HG03025 (cell line): ENCODE results near the gene CAPN10.
A peak's percentile ranks its signal among the peaks of the same experiment; 100 is the strongest.

Experiments
- ATAC-seq: cut with Tn5 transposase; IDR thresholded peaks from one replicate; pipeline ENCODE4 v1.9.1; 2021; ENCODE audit warnings: mild to moderate bottlenecking, moderate library complexity; ENCODE audit not compliant: unreplicated experiment, low FRiP score

CAPN10 gene

DNA sequence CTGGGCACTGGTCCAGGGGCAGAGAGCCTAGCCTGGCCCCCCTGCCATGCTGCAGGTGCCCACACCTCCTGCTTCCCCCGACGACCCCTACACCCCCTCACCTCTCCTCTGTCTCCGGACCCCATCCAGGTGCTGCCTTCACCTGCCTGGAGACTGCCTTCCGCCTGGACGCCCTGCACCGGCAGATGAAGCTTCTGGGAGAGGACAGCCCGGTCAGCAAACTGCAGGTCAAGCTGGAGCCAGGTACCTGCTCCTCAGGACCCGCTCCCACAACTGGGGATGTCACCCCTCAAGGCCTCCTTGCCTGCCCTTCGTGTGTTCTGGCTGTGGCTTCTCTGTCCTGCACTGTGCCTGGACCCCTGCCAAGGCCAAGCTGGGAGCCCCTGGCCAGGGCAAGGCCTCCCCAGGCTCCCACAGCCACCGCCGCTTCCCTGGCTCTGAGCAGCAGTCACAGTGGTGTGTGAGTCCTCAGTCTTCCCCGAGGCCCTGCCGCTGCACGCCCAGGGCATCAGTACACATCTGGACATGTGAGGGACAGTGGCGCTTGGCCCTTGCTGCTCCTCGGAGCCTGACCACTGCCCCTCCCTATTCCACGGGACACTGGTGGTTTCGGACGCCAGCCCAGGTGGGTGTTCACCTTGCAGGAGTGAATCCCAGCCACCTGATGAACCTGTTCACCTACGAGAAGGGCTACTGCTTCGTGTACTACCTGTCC, 12.0 kb upstream of the CAPN10 start:
- ATAC-seq: no peak

DNA sequence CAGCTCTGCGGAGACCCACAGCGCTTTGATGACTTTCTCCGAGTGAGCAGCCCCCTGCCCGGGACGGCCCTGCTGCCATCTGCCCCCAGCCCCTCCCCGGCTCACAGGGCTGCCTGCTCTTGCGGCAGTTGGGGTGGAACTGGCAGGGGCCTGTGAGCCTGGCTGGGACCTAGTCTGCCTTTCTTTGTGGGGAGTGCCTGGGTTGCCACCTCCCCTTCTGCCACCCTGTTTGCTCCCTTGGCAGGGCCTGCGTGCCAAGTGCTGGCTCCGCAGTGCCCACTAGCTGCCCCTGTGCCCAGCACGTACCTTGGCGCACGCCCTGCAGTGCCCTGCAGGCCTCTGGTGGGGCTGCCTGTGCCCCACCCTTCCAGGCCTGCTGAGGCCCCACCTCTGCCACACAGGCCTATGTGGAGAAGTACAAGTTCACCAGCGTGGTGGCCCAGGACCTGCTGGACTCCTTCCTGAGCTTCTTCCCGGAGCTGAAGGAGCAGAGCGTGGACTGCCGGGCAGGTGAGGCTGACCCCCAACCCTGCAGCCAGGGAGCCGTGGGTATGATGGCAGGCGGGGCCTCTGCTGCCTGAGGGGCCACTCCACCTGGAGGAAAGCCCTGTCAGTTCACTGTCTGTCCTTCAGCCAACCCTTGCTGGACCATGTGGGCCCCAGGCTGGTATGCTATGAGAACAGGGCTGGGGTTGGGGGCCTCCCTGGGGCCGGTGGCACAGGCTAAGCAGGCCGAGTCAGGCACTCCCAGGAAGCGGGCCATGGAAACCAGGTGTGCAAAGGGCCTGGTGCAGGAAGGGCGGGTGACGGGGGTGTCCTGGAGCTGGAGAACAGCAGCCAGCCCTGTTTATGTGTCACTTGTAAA, 11.2 kb upstream of the CAPN10 start:
- no peak for ATAC-seq

DNA sequence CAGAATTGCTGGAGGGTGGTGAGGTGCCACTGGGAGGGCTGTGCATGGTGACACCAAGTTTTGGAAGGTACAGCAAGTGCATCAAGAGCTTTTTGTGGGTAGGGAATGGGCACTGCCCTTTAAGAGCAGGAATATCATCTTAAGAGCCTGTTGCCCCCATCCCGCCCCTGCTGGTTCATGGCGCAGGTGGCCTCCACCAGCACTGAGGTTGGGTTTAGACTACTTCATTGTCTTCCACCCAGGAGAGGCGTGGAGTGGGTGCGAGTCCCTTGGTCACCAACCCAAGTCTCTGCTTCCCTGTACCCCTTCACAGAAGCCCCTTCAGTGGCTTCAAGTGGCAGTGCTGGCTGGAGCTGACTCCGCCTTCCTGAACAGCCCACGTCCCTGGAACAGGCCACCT, 10.5 kb upstream of the CAPN10 start:
- ATAC-seq: no peak

DNA sequence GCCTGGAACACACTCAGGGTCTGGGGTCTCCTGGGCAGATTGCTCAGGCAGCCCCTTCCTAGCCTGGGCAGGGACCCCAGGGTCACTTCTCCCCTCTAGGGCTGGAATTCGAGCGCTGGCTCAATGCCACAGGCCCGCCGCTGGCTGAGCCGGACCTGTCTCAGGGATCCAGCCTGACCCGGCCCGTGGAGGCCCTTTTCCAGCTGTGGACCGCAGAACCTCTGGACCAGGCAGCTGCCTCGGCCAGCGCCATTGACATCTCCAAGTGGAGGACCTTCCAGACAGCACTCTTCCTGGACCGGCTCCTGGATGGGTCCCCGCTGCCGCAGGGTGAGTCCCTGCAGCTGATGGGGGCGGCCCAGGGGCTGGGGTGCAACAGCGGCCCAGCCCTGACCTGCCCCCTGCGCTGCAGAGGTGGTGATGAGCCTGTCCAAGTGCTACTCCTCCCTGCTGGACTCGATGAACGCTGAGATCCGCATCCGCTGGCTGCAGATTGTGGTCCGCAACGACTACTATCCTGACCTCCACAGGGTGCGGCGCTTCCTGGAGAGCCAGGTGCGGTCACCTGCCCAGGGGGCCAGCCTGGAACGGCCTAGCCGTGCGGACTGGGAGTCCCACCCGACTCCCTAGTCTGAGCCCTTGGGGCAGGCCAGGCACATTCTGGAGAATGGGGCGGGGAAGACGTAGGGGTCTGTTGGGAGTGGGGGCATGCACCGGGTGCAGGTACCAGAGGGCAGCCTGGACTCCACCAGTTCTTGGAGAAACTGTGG, 9.9 kb upstream of the CAPN10 start:
- ATAC-seq: no peak

DNA sequence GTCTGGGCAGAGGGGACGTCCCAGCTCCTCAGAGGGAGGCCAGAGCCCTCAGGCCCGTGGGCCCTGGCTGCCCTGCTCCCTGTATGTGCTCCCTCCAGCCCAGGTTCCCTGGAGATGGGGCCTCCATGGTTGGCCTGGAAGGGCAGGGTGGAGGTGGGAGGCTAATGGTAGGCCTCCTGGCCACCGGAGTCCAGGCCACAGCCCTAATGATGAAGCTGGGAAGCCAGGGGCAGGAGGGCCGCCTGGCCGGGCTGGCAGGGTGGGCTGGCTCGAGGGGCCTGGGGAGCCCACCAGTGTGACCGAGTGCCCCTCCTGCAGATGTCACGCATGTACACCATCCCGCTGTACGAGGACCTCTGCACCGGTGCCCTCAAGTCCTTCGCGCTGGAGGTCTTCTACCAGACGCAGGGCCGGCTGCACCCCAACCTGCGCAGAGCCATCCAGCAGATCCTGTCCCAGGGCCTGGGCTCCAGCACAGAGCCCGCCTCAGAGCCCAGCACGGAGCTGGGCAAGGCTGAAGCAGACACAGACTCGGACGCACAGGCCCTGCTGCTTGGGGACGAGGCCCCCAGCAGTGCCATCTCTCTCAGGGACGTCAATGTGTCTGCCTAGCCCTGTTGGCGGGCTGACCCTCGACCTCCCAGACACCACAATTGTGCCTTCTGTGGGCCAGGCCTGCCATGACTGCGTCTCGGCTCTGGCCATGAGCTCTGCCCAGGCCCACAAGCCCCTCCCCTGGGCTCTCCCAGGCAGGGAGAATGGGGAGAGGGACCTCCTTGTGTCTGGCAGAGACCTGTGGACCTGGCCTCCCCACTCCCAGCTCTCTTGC, 9.0 kb upstream of the CAPN10 start:
- no peak for ATAC-seq

DNA sequence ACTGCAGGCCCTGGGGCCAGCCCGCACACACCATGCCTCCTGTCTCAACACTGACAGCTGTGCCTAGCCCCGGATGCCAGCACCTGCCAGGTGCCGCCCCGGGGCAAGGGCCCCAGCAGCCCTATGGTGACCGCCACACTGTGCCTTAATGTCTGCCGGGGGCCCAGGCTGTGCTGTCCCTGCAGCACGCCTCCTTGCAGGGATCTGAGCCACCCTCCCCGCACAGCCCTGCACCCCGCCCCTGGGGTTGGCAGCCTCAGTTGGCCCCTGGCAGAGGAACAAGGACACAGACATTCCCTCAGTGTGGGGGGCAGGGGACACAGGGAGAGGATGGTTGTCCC, 8.5 kb upstream of the CAPN10 start:
- no peak for ATAC-seq

DNA sequence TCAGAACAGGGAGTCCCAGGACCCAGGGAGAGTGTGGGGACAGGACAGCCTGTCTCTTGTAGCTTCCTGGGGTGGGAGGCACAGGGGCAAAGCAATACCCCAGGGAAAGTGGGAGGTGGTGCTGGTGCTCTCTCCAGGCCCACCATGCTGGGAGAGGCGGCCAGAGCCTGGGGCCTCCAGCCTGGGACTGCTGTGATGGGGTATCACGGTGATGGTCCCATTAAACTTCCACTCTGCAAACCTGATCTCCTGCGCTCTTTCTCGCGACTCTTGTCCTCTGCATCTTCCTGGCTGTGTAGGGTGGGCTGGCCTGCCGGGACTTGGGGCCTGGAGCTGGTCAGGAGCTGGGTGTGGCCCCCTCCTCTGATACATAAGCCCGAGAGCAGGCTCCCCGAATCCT, 8.0 kb upstream of the CAPN10 start:
- ATAC-seq: no peak

DNA sequence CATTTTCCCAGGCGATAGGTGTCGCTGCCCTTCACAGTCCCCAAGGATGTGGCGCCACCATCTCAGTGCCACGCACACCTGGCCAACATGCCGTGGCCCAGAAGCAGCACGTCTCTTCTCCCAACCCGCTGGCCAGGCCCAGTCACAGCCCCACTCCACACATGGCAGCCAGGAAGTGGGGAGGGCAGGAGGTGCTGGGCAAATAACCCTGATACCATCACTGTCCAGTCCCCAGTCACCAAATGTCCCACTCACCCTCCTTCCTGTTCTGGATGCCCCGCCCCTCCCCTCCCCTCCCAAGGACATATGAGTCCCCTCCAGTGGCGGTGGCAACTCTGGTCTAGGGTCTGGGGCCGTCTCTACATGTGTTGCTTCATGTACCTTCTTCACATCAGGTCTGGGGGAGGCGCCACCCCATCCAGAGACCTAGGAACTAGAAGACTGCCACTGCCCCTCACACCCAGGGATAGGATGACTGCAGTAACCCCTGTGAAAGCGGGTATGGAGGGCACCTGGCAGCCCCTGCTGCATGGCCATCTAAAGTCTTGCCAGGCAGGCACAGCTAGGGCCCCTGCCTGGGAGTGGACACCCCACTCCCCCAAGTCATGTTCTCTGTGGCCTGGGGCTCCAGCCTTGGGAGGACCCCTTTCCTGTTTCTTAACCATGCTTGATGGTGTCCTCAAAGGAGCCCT, 7.3 kb upstream of the CAPN10 start:
- no peak for ATAC-seq

DNA sequence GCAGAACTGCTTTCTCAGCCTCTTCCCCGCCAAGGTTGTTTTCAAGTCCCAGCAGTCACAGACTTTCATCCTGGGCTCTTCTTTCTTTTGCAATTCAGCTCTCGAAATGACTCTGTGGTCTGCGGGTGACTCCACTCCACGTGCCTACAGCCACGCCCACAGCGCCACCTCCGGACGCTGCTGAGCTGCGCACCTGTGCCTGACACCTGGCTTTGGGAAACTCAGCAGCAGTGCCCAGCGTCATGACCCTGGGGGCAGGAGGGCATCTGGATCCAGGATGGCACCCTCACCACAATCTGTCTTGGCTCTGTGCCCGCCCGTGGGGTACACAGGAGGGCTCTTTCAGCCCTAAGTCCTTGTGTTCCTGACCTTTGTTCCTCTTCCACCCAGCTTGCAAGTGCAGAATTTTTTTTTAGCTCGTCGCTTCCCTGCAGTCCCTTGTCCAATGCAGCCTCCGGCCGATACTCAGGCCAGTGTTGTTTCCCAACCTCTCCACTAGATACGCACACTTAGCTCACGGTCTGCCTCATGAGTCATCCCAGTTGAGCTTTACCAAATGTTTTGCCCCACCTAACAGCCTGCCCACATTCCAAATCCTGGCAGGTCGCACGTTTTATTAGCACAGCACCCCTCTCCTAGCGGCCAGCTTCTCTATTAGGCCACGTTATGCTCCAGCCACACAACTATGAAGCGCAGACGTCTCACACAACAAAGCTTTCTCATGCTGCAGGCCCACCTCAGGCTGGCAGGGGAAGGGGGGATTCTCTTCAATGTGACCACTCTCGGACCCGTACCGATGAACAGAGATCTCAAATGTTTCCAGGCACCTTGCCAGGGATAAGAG, 6.5 kb upstream of the CAPN10 start:
- ATAC-seq: no peak

DNA sequence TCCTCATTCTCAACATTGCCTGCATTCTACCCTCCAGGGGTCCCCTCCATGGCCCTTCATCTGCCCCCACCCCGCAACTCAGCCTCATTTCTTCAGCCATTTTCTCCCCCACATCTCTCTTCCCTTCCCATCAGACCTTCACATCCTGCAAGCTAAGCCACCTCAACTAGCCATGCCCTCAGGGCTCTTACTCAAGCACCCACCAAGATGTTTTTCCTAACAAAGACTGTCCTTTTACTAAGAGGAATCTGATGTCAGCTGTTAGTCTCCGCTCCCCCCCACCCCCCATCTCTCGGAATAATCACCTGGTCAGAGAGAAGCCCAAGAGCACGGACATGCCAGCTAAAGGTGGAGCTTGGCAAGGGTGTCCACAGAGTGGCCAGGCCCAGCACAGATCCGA, 4.7 kb upstream of the CAPN10 start:
- ATAC-seq: no peak

DNA sequence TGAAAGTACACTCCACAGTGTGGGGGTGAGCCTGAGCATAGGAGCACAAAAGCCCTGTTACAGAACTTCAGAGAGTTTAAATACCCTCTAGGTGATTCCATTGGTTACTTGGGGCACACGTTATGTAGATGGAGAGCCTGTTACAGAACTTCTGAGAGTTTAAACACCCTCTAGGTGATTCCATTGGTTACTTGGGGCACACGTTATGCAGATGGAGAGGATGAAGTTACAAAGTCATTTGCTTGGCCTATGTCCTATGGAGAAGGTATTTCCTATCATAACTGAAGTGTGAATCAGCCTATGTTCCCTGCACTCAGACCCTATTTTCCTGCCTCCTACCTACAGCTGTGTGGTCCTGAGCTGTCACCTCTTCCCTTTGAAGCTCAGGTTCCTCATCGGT, 3.8 kb upstream of the CAPN10 start:
- no peak for ATAC-seq

DNA sequence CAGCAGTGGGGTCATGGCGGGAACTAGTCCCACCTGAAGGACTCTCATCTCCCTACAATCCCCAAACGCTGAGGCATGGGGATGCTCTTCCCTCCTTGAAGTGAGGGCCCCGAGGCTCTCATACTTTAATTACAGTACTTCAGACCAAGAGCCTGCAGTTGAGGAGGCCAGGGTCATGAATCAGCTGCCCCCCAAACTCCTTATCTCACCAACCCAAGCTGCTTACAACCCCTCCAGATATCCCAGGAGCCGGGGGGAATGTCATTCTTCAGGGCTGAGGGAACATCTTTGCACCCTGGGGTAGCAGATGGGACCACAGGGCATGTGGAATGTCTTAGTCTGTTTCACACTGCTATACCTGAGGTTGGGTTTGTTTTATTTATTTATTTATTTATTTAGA, 2.8 kb upstream of the CAPN10 start:
- no peak for ATAC-seq

DNA sequence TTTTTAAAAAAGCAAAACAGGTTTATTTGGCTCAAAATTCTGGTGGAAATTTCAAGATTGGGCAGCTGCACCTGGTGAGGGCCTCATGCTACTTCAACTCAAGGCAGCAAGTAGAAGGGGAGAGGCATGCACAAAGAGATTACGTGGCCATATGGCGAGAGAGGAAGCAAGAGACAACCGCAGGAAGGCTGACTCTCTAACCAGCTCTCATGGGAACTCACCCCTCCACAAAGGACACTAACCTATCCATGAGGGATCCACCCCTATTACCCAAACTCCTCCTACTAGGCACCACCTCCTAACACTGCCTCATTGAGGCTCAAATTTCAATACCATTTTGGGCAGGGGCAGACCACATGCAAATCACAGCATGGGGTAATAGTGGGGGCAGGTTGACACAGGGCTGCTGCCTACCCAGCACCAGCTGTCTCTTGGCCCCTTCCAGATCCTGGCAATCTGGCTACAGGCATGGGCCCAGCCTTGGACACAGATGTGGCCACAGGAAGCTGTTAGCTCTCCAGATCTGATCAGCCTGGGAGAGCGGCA, 2.0 kb upstream of the CAPN10 start:
- ATAC-seq: peak; percentile 54

DNA sequence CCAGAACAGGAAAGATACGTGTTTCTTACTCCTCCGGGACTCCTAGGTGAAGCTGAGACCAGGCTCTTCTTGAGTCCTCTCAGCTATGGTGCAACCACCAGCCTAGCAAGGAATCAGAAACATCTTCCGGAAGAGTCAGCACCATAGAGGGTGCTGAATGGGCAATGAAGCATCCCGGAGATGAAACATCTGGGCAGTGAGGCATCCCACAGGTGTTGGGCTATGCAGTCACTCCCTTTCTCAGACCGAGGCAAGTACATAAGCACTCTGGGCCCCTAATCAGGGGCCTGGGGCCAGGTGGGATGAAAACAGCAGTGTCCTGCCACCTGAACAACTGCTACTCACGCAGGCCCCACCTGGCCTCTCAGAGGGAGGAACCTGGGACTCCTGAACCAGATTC, 1.4 kb upstream of the CAPN10 start:
- no peak for ATAC-seq

DNA sequence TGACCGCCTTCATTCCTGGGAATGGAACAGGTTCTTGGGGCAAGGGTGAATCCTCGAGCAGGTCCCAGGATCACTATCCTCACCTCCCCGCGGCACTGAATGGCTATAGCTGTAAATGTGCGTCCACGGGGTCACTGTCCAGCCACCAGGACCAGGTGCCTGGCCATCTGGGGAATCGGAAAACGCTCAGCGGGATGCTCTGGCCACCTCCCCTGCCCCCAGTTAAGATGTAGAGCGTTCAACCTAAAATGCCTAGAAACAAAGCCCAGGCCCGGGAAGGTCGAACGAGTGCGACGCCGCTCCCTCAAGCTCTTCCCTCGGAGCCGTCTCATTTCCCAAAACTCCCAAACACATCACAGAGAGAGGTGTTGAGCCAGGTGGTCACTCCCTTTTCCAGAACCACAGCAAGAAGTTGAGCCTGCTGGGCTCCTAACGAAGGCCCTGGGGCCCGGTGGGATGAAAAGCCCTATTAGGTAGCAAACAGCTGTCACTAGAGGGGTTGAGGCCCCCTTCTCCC, 795 bp upstream of the CAPN10 start:
- no peak for ATAC-seq

DNA sequence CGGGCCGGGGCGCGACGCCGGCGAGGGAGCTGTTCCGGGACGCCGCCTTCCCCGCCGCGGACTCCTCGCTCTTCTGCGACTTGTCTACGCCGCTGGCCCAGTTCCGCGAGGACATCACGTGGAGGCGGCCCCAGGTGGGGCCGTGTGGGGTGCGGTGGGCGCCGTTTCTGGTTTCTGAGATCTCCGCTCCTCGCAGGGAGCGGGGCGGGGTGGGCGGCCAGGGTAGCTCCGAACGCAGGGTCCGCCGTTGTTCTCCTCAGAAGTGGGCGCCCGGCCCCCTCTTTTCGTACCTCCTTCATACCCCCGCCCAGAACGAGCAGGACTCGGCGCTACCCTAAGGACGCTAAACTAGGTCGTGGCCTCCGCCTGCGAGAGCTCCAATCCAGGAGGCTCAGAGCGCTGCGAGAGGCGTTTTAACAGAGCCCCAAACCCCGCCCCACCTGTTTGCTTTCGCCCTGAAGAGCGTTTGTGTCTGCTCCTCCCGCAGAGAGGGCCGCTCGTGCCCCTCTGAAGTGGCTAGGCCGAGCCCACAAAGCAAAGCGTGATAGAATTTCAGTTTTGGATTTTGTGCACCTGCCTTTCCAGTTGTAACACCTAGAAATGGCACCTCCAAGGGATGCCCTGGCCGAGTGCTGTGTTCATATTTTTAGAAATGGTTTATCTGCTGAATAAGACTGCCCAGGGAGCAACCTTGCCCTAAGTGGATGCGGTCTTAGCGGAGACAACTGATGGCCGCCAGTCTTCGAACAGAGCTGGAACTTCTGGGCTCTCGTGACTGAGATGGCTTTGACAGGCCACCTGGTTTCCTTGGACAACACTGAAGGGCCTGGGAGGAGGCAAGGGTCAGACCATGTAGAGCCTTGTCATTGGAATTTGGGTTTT, 626 bp downstream of the CAPN10 start:
- peak; percentile 4 for ATAC-seq

DNA sequence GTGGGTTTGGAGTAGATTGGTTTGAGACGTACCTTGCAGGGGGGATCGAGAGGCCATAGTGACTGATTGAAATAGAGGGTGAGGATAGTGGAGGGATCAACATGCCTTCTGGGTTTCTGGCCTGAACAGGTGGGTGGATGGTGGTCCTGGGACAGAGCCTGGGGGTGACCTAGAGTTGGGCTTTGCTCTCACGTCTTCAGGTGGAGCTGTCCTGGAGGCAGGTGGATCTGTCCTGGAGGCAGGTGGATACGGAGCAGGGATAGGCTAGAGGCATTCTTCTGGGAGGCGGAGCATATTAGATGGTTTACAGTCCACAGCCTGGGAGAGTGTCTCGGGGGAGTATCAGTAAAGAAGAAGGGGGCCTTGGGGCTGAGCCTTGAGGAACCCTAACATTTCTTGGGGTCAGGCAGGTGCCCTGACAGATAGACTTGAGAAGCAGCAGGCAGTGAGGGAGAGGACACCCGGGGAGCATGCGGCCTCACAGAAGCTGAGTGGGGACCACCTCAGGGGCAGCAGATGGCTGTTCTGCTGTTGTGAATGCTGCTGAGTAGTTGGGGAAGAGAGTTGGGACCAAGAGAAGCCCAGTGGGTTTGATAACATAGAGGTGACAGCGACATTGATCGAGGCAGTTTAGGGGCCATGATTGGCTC, 1.6 kb downstream of the CAPN10 start:
- ATAC-seq: no peak
